ENCODE data around the gene N4BP2L2.

DNA sequence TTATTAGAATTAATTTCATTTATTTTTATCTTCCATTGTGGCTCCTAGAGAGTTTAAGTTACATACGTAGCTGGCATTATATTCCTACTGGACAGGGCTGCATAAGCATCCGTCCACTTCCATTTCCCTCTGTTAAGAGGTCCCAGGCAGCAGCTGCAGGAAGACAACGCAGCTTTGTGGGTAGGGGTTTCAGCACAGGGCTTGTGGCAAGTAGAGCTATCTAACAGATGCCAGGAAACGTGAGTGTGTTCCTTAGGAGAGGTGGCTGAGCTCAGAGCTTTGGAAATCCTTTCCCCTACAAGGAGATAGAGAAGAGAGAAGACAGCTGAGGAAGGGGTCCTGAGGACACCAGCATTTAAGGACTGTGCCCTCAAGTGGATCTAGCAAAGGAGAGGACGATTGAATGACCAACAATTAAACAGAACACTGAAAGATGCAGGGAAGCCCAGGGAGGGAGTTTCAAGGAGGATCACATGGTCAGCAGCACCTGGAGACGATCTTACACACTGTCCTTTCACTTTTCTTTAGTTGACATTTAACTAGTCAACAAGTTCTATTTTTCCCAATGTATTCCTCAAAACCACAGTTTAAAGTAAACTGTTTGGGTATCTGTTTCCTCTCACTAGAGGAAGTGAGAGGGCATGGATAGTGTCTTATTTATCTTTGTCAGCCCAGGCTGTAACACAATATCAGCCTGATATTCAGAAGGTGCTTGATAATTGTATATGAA is 108.4 kb downstream of the N4BP2L2 start:
- TF ChIP-seq CTCF (IDR thresholded peaks at IDR 0.05) (no peak), EZH2phosphoT487 (IDR thresholded peaks at IDR 0.05) (no peak)

Data from neural progenitor cell (in vitro differentiated cells).